GM21576 (cell line): Measurements from ENCODE around the gene SSTR4.

Experiments
- ATAC-seq: cut with Tn5 transposase; IDR thresholded peaks from one replicate; pipeline ENCODE4 v1.9.1; 2021; ENCODE audit warnings: mild to moderate bottlenecking, moderate library complexity; ENCODE audit not compliant: unreplicated experiment

The SSTR4 gene

DNA sequence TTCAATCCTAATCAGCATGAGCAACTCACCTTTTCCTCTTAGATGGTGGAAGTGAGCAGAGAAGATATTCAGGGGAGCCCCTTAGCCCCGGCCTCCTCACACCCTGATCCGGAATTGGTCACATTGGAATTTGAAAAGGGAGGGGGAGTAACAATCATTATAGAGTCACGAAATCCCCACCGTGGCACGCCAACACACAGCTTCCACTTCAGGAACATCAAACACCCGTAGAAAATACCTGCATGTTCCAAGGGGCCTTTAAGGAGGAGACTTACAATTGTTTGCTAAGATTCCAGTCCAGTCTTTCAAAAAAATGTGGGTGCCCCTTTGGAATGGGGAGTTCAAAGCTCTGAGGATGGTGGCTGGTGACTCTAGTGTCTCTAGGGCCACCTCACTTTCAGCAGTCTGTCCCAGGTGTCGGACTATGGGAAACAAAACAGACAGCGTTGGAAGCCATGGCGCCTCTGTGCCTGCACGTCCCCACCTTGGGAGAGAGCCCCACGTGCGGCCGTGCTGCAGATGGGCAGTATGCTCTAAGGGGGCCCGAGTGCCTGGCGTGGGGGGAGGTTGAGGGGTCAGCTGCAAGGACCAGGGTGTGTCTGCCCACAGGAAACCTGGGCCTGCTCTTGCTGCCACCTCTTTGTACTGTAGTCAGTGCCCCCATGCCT is 48.6 kb downstream of the SSTR4 start:
- no peak for ATAC-seq

DNA sequence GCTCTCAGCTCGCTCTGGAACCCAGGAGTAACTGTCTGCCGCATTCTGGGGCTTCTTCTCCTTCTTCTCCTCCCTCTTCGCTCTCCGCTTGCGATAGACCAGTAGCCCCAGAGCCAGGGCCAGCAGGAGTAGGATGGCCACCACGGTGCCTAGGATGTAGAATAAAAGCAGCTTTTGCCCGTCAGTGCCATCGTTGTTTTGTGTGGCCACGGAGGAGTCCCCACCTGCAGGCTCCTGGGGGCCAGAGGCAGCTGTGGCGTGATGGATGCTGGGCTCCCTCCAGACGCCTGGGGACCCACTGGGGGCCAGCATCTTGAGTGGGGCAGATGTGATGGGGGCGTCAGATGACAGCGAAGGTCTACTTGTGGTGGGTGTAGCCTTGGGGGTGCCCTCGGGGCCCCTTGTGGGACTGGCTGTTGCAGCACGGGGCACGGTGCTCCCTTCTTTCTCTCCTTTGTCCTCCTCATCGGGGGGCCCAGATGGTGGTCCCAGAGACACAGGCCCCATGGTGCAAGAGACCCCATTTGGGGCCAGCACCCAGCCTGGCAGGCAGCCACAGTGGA is 49.3 kb downstream of the SSTR4 start:
- ATAC-seq, result no peak

DNA sequence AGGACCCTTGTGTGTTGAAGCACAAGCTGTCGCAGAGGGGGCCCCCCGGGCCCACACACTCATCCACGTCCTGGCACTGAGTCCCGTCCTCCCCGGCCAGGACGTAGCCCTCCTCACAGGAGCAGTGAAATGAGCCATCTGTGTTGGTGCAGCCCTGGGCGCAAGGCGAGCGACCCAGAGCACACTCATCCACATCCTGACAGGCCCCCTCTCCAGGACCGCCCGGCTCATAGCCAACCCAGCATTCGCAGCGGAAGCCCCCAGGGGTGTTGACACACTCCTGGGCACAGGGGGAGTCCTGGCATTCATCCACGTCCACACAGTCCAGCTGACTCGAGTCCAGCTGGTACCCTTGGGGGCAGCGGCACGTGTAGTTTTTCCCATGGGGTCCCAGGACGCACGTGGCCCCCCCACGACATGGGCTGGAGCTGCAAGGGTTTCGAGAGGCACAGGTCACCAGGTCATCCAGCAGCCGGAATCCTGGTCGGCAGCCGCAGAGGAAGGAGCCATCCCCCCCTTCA is 49.8 kb downstream of the SSTR4 start:
- ATAC-seq, result no peak

DNA sequence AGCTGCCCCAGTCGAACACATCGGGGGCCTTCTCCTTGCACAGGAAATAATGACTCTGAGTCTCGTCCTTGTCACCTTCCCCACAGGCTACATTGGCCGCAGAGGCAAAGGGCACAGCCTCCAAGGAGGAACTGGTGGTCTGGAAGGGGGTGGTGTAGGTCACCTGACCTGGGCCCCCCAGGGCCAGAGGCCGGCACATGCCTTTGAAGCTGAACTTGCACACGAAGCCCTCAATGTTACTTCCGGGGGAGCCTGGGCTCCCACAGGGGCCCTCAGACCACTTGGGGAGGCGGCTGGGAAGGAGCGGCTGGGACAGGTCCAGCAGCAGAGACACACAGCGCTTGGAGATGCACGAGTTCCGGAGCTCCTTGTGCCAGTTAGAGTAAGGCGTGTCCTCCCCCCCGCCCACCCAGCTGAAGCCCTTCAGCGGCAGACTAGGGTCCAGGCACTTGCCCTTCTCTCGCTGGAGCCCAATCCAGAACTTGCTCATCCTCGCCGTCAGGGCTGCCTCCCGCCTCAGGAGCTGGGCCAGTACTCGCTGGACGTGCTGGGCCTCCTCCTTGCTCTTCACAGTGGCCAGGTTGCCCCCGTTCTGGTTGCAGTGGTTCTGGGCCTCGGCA is 50.4 kb downstream of the SSTR4 start:
- ATAC-seq, result no peak

DNA sequence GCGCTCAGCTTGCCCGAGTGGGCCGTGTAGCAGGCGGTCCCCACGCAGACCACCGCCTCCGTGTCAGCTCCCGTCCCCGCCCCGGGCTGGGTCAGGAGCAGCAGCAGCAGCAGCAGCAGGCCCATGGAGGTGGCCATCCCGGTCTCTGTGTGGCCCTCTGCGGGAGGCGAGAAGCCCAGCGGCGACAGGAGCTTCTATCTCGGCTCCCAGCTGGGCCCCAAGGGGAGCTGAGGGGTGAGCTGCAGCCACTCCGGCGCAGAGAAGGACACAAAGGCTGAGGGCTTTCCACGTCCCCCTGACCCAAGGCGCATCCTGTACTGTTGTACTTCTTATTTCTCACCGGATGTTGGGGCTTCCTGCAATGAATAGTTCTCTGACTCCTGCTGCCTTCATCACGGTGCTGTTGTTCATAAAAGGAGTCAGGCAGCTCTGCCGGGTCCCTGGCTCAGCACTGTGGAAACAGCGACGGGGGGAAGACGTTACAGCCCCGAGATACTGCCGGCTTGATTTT is 51.0 kb downstream of the SSTR4 start, which contains the start of gene CD93:
Gene CD93, minus strand, starts transcription at position 269 of the 511 bp plus-strand sequence. Its CDS starts 132 bp downstream, at position 137.
- peak; percentile 59 for ATAC-seq

DNA sequence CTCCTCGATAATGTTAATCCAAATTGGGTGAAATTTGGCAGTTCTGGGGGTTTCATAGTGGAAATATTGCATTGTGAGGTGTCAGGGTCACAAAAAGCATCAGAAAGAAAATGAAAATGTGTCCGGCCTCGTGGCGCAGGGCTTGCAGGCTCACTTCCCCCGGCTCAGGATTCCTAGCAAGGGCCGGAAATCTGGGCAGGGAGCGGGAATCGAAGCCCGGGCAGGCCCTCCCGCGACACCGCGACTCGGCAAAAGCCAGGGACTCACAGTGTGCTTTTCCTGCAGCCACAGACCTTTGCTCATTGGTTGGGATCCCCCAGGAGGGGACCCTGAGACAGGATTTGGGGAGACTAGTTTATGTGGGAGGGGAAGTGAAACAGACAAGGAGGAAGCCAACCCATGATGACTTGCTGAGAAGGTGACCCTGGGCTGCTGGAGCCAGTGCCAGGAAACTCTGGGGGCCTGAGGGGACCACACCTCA is 51.9 kb downstream of the SSTR4 start:
- no peak for ATAC-seq

DNA sequence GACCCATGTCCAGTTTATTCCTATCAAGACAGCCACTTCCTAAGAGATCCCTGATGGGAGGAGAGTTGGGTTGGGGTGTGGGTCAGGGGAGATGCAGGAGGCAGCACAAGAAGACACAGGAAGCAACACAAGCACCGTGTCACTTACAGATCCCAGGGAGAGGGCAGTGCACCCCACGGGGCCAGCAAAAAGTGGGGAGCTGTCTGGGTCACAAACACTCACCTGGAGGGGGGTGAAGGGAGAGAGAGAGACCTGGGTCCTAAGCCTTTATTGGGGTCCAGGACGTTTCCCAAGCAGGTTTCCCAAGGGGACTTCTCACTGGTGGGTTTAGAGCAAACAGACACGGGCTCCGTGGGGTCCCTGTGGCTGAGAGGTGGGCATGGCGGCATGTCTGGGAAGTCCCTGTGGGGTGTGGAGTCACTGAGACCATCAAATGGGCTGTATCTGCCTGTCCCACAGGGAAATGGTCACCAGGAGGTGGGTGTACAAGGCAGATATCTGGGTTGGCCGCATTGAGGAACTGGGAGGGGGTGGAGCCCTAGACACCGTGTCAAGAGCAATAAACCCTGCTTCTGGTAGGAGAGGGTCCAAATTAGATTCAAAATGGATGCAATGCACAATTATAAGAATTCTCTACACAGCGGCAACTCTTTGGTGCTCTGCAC is 52.6 kb downstream of the SSTR4 start:
- no peak for ATAC-seq
